DOHH2 (cell line): Measurements from ENCODE around the gene CDK14.

ENCODE experiments used
- H3F3A ChIP-seq: fragments of 200-600 bp; sonication (generic), shearing (Covaris generic); 2 replicates; pipeline ENCODE4 v1.6.0; 2016; ENCODE audit warnings: antibody characterized with exemption, mild to moderate bottlenecking; ENCODE audit not compliant: control insufficient read depth, insufficient read depth
- H3K27ac ChIP-seq: fragments of 200-600 bp; sonication (generic); 2 replicates; pipeline ENCODE4 v1.5.1; 2014; ENCODE audit warnings: low read depth, mild to moderate bottlenecking, low read length, moderate library complexity
- H3K27me3 ChIP-seq: fragments of 200-600 bp; sonication (generic); 2 replicates; pipeline ENCODE4 v1.6.1; 2014; ENCODE audit warnings: mild to moderate bottlenecking, low read length, mixed read lengths; ENCODE audit not compliant: control insufficient read depth
- H3K36me3 ChIP-seq: fragments of 200-600 bp; sonication (generic); 2 replicates; pipeline ENCODE4 v1.6.1; 2014; ENCODE audit warnings: mild to moderate bottlenecking, low read length, moderate library complexity, mixed read lengths; ENCODE audit not compliant: control insufficient read depth
- H3K4me1 ChIP-seq: fragments of 200-600 bp; sonication (generic); 2 replicates; pipeline ENCODE4 v1.6.1; 2014; ENCODE audit warnings: mild to moderate bottlenecking, low read length, mixed read lengths; ENCODE audit not compliant: control insufficient read depth
- H3K4me2 ChIP-seq: fragments of 200-600 bp; sonication (generic); 2 replicates; pipeline ENCODE4 v1.6.0; 2014; ENCODE audit warnings: mild to moderate bottlenecking, low read length, moderate library complexity
- H3K4me3 ChIP-seq: fragments of 200-600 bp; sonication (generic); 2 replicates; pipeline ENCODE4 v1.5.1; 2014; ENCODE audit warnings: mild to moderate bottlenecking, low read length, mixed read lengths
- H3K79me2 ChIP-seq: fragments of 200-600 bp; sonication (generic); 2 replicates; pipeline ENCODE4 v1.6.1; 2014; ENCODE audit warnings: mild to moderate bottlenecking, low read length, mixed read lengths; ENCODE audit not compliant: control insufficient read depth
- H3K9me2 ChIP-seq: fragments of 200-600 bp; sonication (generic); replicated peaks from 2 replicates; pipeline ENCODE4 v1.6.1; 2014; ENCODE audit warnings: mild to moderate bottlenecking, low read length, mixed read lengths; ENCODE audit not compliant: control insufficient read depth
- H3K9me3 ChIP-seq: fragments of 200-600 bp; sonication (generic); 2 replicates; pipeline ENCODE4 v1.6.1; 2014; ENCODE audit warnings: antibody characterized with exemption, low read length, mixed read lengths; ENCODE audit not compliant: control insufficient read depth, insufficient read depth
- H4K20me1 ChIP-seq: fragments of 200-600 bp; sonication (generic); 2 replicates; pipeline ENCODE4 v1.6.0; 2014; ENCODE audit warnings: low read depth, mild to moderate bottlenecking, antibody characterized with exemption, low read length, moderate library complexity; ENCODE audit not compliant: control insufficient read depth, insufficient read depth
- EZH2phosphoT487 ChIP-seq: fragments of 200-600 bp; sonication (generic); IDR thresholded peaks from 2 replicates; pipeline ENCODE4 v1.6.1; 2017; ENCODE audit warnings: borderline replicate concordance, mild to moderate bottlenecking, antibody characterized with exemption, low read length, moderate library complexity, mixed read lengths
- TF ChIP-seq, protein P1 (sequence below): fragments of 200-600 bp; sonication (generic); IDR thresholded peaks from one replicate; pipeline ENCODE4 v1.5.1; 2014; ENCODE audit warnings: antibody characterized with exemption, mild to moderate bottlenecking, low read depth, low read length; ENCODE audit not compliant: poor library complexity, severe bottlenecking

The CDK14 gene

DNA sequence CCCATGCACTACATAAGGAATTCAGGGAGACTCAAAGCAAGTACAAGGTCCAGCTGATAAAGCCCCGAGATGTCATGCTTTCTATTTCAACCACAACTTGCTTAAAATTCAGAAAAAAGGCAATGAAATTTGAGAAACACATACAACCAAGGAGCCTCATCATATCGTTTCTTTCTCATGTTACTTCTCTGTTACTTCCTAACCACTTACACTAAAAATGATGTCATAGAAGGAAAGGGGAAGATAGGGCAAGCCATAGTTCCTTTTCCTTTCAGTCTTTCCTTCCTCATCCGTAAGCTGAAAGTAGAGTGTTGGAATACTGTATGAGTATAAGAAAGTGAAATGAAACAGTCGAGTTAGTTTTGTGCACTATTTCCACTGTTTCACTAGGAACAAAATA is 27.9 kb upstream of the CDK14 start:
- H3K36me3 ChIP-seq: no peaks in the 10 kb centered on the region

DNA sequence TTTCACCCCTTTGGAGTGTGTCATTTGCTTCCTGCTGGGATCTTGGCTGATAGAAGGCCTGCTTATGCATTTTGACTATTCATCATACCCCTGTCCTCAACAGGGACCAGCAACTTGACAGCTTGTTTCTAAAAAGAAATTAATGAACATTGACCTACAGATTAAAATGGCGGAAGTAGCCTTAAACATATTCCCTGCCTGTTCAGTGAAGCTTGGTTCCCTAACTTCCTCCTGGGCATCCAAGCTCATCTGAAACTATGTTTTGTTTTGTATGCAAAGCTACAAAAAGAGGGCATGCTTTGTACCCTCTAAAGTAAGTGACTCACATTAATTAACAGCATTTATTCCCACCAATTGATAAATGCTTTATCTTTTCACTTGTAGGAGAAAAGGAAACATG is 26.8 kb upstream of the CDK14 start:
- TF ChIP-seq EZH2phosphoT487: no peak
- TF ChIP-seq, protein P1, sequence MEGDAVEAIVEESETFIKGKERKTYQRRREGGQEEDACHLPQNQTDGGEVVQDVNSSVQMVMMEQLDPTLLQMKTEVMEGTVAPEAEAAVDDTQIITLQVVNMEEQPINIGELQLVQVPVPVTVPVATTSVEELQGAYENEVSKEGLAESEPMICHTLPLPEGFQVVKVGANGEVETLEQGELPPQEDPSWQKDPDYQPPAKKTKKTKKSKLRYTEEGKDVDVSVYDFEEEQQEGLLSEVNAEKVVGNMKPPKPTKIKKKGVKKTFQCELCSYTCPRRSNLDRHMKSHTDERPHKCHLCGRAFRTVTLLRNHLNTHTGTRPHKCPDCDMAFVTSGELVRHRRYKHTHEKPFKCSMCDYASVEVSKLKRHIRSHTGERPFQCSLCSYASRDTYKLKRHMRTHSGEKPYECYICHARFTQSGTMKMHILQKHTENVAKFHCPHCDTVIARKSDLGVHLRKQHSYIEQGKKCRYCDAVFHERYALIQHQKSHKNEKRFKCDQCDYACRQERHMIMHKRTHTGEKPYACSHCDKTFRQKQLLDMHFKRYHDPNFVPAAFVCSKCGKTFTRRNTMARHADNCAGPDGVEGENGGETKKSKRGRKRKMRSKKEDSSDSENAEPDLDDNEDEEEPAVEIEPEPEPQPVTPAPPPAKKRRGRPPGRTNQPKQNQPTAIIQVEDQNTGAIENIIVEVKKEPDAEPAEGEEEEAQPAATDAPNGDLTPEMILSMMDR: no peak
- H3K9me3 ChIP-seq: no peaks in the 10 kb centered on the region
- H3K4me2 ChIP-seq: peak overlapping the region; percentile 53
- no peaks in the 10 kb centered on the region for H3K36me3 ChIP-seq
- H3K79me2 ChIP-seq: no peaks in the 10 kb centered on the region
- no peaks in the 10 kb centered on the region for H3K27me3 ChIP-seq
- H3K27ac ChIP-seq: peak overlapping the region; percentile 13
- no peaks in the 10 kb centered on the region for H3F3A ChIP-seq
- H3K4me1 ChIP-seq: peaks cover 23% of the 10 kb centered on the region
- H3K9me2 ChIP-seq: no peaks in the 10 kb centered on the region
- peak overlapping the region; percentile 29 for H3K4me3 ChIP-seq
- H4K20me1 ChIP-seq: no peaks in the 10 kb centered on the region

More for the DNA sequence above, 27.9 kb upstream of the CDK14 start:
- Histone ChIP-seq H3K27me3 (0 out of 2 replicates have a peak, but pooled peaks cover 2% of the 10 kb centered on the region), H3K27ac (no peak overlapping the region), H3K4me1 (peaks cover 23% of the 10 kb centered on the region), H3K9me2 (no peaks in the 10 kb centered on the region), H3K4me2 (no peak overlapping the region), H3K79me2 (no peaks in the 10 kb centered on the region), H3F3A (no peaks in the 10 kb centered on the region), H3K9me3 (no peaks in the 10 kb centered on the region), H3K4me3 (no peak overlapping the region), H4K20me1 (no peaks in the 10 kb centered on the region)
- TF ChIP-seq, protein P1: no peak
- TF ChIP-seq EZH2phosphoT487: no peak

DNA sequence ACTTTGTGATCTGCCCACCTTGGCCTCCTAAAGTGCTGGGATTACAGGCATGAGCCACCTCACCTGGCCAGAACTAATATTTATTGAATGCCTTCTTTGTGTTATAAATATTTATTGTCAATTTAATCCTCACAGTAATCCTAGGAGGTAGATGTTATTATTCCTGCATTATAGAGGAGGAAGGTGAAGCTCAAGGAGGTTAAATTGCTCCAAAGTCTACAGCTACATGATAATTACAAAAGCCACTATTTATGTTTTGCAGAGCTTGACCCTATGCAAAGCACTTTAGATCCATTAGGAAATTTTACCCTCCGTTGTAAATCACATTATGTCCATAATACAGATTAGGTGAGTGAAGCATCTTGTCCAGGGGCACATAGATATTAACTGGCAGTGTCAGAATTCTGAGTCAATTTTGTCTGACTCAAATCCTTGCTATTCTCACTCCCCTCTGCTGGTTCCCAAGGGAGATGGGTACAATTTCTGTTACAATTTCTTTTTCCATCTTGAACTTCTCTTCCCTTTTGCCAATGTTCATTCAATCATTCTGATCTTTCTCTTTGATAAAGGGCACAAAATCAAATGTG is 25.7 kb upstream of the CDK14 start:
- Histone ChIP-seq H3K79me2 (no peaks in the 10 kb centered on the region), H3K36me3 (no peaks in the 10 kb centered on the region), H3K9me3 (no peaks in the 10 kb centered on the region), H3K4me3 (no peak overlapping the region), H3K9me2 (no peaks in the 10 kb centered on the region), H3K27ac (no peak overlapping the region), H3K4me1 (peaks cover 23% of the 10 kb centered on the region), H3F3A (no peaks in the 10 kb centered on the region), H3K27me3 (no peaks in the 10 kb centered on the region), H3K4me2 (no peak overlapping the region), H4K20me1 (no peaks in the 10 kb centered on the region)
- TF ChIP-seq, protein P1: no peak
- TF ChIP-seq EZH2phosphoT487: no peak
